ENCODE results near the gene ANKS1B. TPM values are rescaled to one million over a fixed set of nuclear protein-coding genes. Genes with fewer than 3 reads are reported as not detected.

ANKS1B gene
- total RNA-seq, 1 experiment from 2014 or later: 0.61 TPM

DNA sequence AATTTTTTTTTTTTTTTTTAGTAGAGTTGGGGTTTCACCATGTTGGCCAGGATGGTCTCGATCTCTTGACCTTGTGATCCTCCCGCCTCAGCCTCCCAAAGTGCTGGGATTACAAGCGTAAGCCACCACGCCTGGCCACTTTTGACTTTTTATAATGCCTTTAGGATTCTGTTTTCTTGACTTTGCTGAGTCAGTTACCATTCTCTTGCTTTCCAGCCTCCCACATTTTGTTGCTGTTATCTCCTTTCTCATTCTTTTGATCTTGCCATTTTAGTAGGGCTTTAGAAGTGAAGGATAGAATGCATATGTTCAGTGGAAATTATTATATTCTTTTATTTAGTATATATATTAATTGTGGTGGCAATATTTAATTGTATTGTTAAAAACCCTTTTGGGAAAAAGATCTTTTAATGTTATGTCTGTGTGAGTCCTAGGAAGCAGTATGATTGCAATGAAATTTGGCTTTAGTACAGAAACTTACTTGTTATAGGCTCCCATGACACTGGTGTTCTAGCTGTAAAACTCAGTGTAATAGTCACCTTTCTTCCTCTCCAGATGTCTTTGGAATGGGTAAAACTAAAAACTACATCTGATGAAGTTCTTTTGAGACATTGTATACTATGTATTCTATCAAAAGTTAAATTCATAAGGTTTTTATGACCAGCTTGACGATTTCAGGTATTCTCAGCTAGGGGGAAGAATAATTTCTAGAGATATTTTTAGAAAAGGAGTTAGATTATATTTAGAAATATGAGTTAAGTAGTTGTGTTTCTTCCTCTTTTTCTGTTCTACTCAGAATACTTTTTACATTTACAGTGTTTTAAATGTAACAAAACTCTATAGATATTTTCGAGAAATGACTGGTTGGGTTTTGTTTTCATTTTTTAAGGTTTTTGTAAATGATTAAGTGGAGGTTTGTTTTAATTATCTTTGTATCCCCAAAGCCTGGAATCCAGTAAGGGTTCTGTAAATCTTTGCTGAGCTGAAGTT is 1264.9 kb downstream of the ANKS1B start:
- H3K36me3 Mint-ChIP-seq (ENCODE audit: insufficient read depth, unreplicated experiment): peaks cover 19% of the 10 kb centered on the region
- H3K27me3 Mint-ChIP-seq (ENCODE audit: insufficient read depth, unreplicated experiment): no peaks in the 10 kb centered on the region
- no peak for TF ChIP-seq CTCF (IDR thresholded peaks at IDR 0.05; ENCODE audit: insufficient read depth in 1 of 2, low read depth in 1 of 2, low read length in 1 of 2, severe bottlenecking in 1 of 2, unreplicated experiment in 1 of 2)
- no TSS peak for BruUV-seq (replicated peaks)
- no peaks in the 10 kb centered on the region for H3K4me1 Mint-ChIP-seq (ENCODE audit: low read depth, unreplicated experiment)
- Histone ChIP-seq H3K9me3 (no peaks in the 10 kb centered on the region), H3K36me3 (ENCODE audit: control insufficient read depth, insufficient read depth, low read length) (no peaks in the 10 kb centered on the region), H3K27me3 (replicated peaks; ENCODE audit: control insufficient read depth, insufficient read depth, low read length) (no peaks in the 10 kb centered on the region), H3K4me3 (ENCODE audit: low read depth, low read length) (no peak overlapping the region), H3K4me1 (no peaks in the 10 kb centered on the region)
- POLR2A ChIA-PET: no interaction called here
- no peak for DNase-seq
- CTCF ChIA-PET: no interaction called here
- intact Hi-C loops (cut with micrococcal nuclease; ENCODE audit: unreplicated experiment): no loop called here
- H3K4me3 Mint-ChIP-seq (ENCODE audit: unreplicated experiment): no peak overlapping the region
- no peak overlapping the region for H3K27ac Mint-ChIP-seq (ENCODE audit: unreplicated experiment)
- no peaks in the 10 kb centered on the region for H3K9me3 Mint-ChIP-seq (ENCODE audit: unreplicated experiment)

GRCh38 chr12:98714426-98714825 is 1270.3 kb downstream of the ANKS1B start:
- no peaks in the 10 kb centered on the region for H3K4me1 Mint-ChIP-seq (ENCODE audit: low read depth, unreplicated experiment)
- no peaks in the 10 kb centered on the region for H3K27me3 Mint-ChIP-seq (ENCODE audit: insufficient read depth, unreplicated experiment)
- ChIA-PET CTCF (no interaction called here), POLR2A (no interaction called here)
- Histone ChIP-seq H3K36me3 (ENCODE audit: control insufficient read depth, insufficient read depth, low read length) (no peaks in the 10 kb centered on the region; the same call in 1 of the 2 replicates), H3K4me1 (no peaks in the 10 kb centered on the region), H3K4me3 (ENCODE audit: low read depth, low read length) (no peak overlapping the region), H3K9me3 (no peaks in the 10 kb centered on the region), H3K27me3 (replicated peaks; ENCODE audit: control insufficient read depth, insufficient read depth, low read length) (no peaks in the 10 kb centered on the region)
- H3K4me3 Mint-ChIP-seq (ENCODE audit: unreplicated experiment): no peak overlapping the region
- no peak for TF ChIP-seq CTCF (IDR thresholded peaks at IDR 0.05; ENCODE audit: insufficient read depth in 1 of 2, low read depth in 1 of 2, low read length in 1 of 2, severe bottlenecking in 1 of 2, unreplicated experiment in 1 of 2)
- no peak overlapping the region for H3K27ac Mint-ChIP-seq (ENCODE audit: unreplicated experiment)
- BruUV-seq (replicated peaks): no TSS peak
- intact Hi-C loops (cut with micrococcal nuclease; ENCODE audit: unreplicated experiment): no loop called here
- no peak for DNase-seq
- H3K9me3 Mint-ChIP-seq (ENCODE audit: unreplicated experiment): no peaks in the 10 kb centered on the region
- H3K36me3 Mint-ChIP-seq (ENCODE audit: insufficient read depth, unreplicated experiment): peaks cover 13% of the 10 kb centered on the region

GRCh38 chr12:98709022-98709421 is 1275.7 kb downstream of the ANKS1B start:
- no peak overlapping the region for H3K27ac Mint-ChIP-seq (ENCODE audit: unreplicated experiment)
- H3K27me3 ChIP-seq (replicated peaks; ENCODE audit: control insufficient read depth, insufficient read depth, low read length): no peaks in the 10 kb centered on the region
- H3K36me3 ChIP-seq (ENCODE audit: control insufficient read depth, insufficient read depth, low read length): no peaks in the 10 kb centered on the region; the same call in 1 of the 2 replicates
- no peaks in the 10 kb centered on the region for H3K4me1 ChIP-seq
- TF ChIP-seq CTCF (IDR thresholded peaks at IDR 0.05; ENCODE audit: insufficient read depth in 1 of 2, low read depth in 1 of 2, low read length in 1 of 2, severe bottlenecking in 1 of 2, unreplicated experiment in 1 of 2): no peak
- H3K36me3 Mint-ChIP-seq (ENCODE audit: insufficient read depth, unreplicated experiment): no peaks in the 10 kb centered on the region
- DNase-seq: no peak
- H3K9me3 ChIP-seq: no peaks in the 10 kb centered on the region
- H3K4me3 Mint-ChIP-seq (ENCODE audit: unreplicated experiment): no peak overlapping the region
- H3K9me3 Mint-ChIP-seq (ENCODE audit: unreplicated experiment): no peaks in the 10 kb centered on the region
- no peaks in the 10 kb centered on the region for H3K27me3 Mint-ChIP-seq (ENCODE audit: insufficient read depth, unreplicated experiment)
- CTCF ChIA-PET: no interaction called here
- intact Hi-C loops (cut with micrococcal nuclease; ENCODE audit: unreplicated experiment): no loop called here
- POLR2A ChIA-PET: no interaction called here
- H3K4me1 Mint-ChIP-seq (ENCODE audit: low read depth, unreplicated experiment): no peaks in the 10 kb centered on the region
- no TSS peak for BruUV-seq (replicated peaks)
- H3K4me3 ChIP-seq (ENCODE audit: low read depth, low read length): no peak overlapping the region

All from Caco-2 (cell line).